Memory B cell (primary cell): ENCODE measurements around the gene PIAS3.

Experiments
- ATAC-seq: fragments of 150-1000 bp; cut with Tn5 transposase; 2 replicates; pipeline ENCODE4 v1.10.0; 2021; ENCODE audit warnings: low read depth, mild to moderate bottlenecking, moderate library complexity
- DNase-seq, 2 donors: peaks; one replicate each; pipeline ENCODE4 v3.0.0; 2022; ENCODE audit warnings: low spot score in 2 of 2
- H3K27ac Mint-ChIP-seq: one replicate; pipeline ENCODE4 v1.8.0; 2022; ENCODE audit warnings: mild to moderate bottlenecking, moderate library complexity, mixed read lengths
- H3K27me3 Mint-ChIP-seq: one replicate; pipeline ENCODE4 v1.8.0; 2022; ENCODE audit warnings: mixed read lengths
- H3K36me3 Mint-ChIP-seq: one replicate; pipeline ENCODE4 v1.8.0; 2022; ENCODE audit warnings: mild to moderate bottlenecking, mixed read lengths
- H3K4me1 Mint-ChIP-seq: one replicate; pipeline ENCODE4 v1.8.0; 2022; ENCODE audit warnings: mixed read lengths
- H3K4me3 Mint-ChIP-seq: one replicate; pipeline ENCODE4 v1.8.0; 2022; ENCODE audit warnings: mild to moderate bottlenecking, moderate library complexity, mixed read lengths
- H3K9me3 Mint-ChIP-seq: one replicate; pipeline ENCODE4 v1.8.0; 2022; ENCODE audit warnings: mixed read lengths

The PIAS3 gene

GRCh38 chr1:145858901-145859490 is at the start of gene PIAS3:
PIAS3 (minus strand) TSS chr1:145859081; CDS start chr1:145858990, 91 bp downstream.
- Mint-ChIP-seq H3K9me3 (no peaks in the 10 kb centered on the region), H3K4me3 (peak within 1 kb of the TSS; percentile 98), H3K27ac (peak within 1 kb of the TSS; percentile 93), H3K27me3 (no peaks in the 10 kb centered on the region), H3K36me3 (peaks cover 15% of the 10 kb centered on the region), H3K4me1 (peaks cover 9% of the 10 kb centered on the region)
- peak; percentile 75 to 79 for DNase-seq
- peak; percentile 86 for ATAC-seq

DNA sequence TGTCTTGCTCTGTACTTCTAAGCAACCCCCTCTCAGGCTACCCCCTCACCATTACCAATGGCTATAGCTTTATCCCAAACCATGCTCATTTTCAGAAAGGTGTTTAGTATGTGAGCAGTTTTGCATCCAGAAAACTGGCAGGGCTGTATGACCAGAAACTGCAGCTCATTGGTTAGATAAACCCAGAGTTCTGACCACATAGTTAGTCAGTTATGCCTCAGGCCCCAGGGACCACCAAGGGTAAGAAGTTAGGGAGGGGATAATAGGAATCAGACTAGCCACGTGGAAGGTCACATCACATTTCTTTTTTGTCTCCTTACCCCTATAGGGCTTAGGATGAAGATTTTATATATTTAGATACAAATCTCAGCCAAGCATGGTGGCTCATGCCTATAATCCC is 49.8 kb upstream of the PIAS3 start:
- no peak overlapping the region for H3K4me3 Mint-ChIP-seq
- no peak overlapping the region for H3K27ac Mint-ChIP-seq
- no peaks in the 10 kb centered on the region for H3K27me3 Mint-ChIP-seq
- H3K4me1 Mint-ChIP-seq, result peaks cover 11% of the 10 kb centered on the region
- ATAC-seq, result no peak
- peaks cover 22% of the 10 kb centered on the region for H3K36me3 Mint-ChIP-seq
- no peaks in the 10 kb centered on the region for H3K9me3 Mint-ChIP-seq
- no peak for DNase-seq

- no peak overlapping the region for H3K4me3 Mint-ChIP-seq
- H3K36me3 Mint-ChIP-seq, result peaks cover 14% of the 10 kb centered on the region
- peaks cover 4% of the 10 kb centered on the region for H3K4me1 Mint-ChIP-seq
- H3K27ac Mint-ChIP-seq, result no peak overlapping the region
- H3K9me3 Mint-ChIP-seq, result no peaks in the 10 kb centered on the region
- no peaks in the 10 kb centered on the region for H3K27me3 Mint-ChIP-seq
- DNase-seq, result no peak
- no peak for ATAC-seq
Measured at GRCh38 chr1:145906954-145907753, 48.3 kb upstream of the PIAS3 start.

DNA sequence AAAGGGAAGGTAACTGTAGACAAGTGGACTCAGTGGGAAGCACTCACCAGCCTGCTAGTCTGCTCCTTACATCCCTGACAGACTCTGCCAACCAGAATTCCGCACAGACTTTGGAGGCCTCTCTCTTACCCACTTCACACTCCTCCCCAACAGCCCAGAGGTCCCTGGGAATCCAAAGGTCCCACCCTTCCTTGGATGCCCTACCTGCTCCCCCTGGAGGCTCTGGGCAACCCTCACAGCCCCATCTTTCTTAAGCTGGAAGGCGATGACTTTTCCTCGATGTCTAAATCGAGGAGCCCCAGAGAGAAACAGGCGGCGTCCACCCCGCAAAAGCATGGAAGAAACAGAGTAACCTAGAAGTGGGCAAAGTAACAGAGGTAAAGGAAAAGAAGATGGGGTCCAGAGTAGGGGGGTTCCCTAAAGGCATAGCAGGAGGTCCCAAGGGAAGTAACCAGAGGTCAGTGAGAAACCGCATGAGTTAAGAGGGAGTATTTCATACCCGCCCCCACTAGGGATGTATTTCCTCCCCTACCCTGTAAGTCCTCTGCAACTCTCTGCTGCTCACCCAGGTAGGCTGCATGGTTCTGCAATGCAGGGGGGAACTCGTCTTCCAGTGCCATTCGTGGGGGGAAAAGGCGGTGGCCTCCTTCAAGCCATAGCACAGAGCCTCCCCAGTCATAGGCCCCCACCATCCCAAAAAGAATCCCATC is 42.6 kb upstream of the PIAS3 start:
- H3K4me1 Mint-ChIP-seq, result no peaks in the 10 kb centered on the region
- H3K27ac Mint-ChIP-seq, result no peak overlapping the region
- no peaks in the 10 kb centered on the region for H3K9me3 Mint-ChIP-seq
- DNase-seq, result no peak
- ATAC-seq, result no peak
- no peak overlapping the region for H3K4me3 Mint-ChIP-seq
- H3K36me3 Mint-ChIP-seq, result peaks cover 10% of the 10 kb centered on the region
- H3K27me3 Mint-ChIP-seq, result no peaks in the 10 kb centered on the region

DNA sequence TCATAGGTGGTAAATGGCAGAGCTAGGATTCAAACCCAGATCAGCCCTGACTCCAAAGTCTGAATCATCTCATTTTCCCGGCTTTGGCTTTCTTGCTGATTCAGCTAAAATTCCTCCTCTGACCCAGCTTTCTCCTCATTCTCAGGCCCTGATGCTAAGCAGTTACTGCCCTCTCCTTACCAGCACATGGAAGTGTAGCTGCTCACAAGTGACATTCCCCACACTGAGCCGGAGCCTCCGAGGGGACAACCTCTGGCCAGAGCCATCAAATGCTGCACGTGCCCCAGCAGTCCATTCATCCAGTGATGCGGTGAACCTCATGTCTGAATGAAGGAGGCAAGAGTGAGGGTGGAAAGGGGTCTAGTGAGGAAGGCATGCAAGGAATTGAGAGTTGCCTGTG is 39.9 kb upstream of the PIAS3 start:
- no peak overlapping the region for H3K4me3 Mint-ChIP-seq
- H3K4me1 Mint-ChIP-seq, result no peaks in the 10 kb centered on the region
- H3K36me3 Mint-ChIP-seq, result peaks cover 9% of the 10 kb centered on the region
- H3K9me3 Mint-ChIP-seq, result no peaks in the 10 kb centered on the region
- no peaks in the 10 kb centered on the region for H3K27me3 Mint-ChIP-seq
- ATAC-seq (no peak), DNase-seq (no peak)
- no peak overlapping the region for H3K27ac Mint-ChIP-seq

DNA sequence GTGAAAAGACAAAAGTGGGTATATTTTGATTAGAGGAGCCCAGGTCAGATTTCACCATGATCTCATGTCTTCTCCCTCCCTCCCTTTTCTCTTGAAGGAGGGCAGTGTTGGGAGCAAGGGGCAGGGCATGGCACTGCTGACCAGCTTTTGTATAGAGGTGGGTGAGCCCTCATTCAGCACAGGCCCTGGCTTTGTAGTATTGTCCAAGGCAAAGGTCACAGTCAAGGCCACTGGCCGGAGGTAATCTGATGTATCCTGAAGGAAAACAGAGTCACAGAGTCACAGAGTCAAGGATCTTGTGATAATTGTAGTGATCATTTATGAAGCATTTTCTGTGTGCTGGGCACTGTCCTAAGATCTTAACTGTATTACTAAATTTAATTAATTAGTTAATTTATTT is 39.1 kb upstream of the PIAS3 start:
- Mint-ChIP-seq H3K36me3 (peaks cover 9% of the 10 kb centered on the region), H3K27ac (no peak overlapping the region), H3K4me3 (no peak overlapping the region), H3K9me3 (no peaks in the 10 kb centered on the region), H3K4me1 (no peaks in the 10 kb centered on the region), H3K27me3 (no peaks in the 10 kb centered on the region)
- ATAC-seq, result no peak
- DNase-seq, result no peak

- Mint-ChIP-seq H3K36me3 (peaks cover 5% of the 10 kb centered on the region), H3K27me3 (no peaks in the 10 kb centered on the region), H3K9me3 (no peaks in the 10 kb centered on the region), H3K4me1 (no peaks in the 10 kb centered on the region), H3K4me3 (no peak overlapping the region), H3K27ac (no peak overlapping the region)
- ATAC-seq, result no peak
- DNase-seq, result no peak
Measured at GRCh38 chr1:145895471-145895870, 36.6 kb upstream of the PIAS3 start.

DNA sequence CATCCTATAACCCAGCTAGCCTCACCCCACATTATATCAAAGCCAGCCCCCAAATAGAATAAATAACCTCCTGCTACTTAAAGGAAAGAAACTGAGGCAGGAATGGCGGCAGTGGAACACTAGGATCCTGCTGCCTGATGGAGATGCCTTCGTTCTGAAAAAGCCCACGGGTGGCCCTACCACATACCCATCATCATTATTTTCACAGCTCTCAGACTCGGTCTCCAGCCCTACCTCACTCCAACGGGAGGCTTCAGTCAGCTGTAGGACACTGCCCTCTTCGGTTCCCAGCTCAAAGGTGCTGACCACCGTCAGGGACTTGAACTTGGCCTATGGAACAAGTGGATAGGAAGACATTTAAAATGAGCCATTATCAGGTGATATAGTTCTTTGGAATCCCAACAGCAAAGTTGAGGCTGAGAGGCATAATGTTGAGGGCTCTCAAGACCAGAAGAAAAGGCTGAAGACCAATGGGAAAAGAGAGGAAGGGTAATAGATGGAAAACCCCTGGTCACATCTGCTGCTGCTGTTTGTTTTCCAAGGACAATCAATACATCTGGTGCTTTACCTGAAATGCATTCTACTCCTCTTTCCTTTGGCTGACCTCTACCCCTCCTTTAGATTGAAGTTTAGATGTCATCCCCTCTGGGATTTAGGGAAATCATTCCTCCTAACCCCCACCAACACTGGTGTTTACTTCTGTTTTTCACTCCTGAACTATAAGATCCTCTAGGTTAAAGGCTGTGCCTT is 34.6 kb upstream of the PIAS3 start:
- Mint-ChIP-seq H3K36me3 (peaks cover 5% of the 10 kb centered on the region), H3K27ac (no peak overlapping the region), H3K27me3 (no peaks in the 10 kb centered on the region), H3K9me3 (no peaks in the 10 kb centered on the region), H3K4me3 (no peak overlapping the region), H3K4me1 (no peaks in the 10 kb centered on the region)
- no peak for ATAC-seq
- no peak for DNase-seq

DNA sequence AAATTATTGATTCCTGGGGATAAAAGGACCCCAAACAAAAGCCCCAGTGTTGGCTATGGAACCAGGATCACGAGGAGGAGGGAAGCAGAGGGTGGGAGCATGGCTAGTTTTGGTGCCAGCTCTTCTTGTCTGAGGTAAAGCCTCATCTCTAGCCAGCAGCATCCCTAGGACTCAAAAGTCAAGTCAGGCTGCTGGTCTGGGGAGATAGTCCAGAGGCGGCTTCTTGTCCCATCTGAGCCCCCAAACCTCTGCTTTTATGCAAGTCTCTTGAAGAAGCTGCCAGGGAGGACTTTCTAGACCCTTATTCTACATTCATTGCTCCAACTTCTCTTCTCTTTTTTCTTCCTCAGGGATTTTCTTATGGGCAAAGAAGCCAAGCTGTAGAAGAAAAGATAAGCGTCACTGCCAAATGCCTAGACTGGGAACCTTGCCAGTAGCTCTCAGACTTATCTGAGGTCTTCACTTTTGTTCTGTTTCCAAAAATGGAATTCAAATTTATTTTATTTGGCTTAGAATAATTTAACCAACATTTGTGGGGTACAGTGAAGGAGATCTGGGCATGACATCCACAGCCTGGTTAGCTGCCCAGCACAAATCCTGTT is 33.7 kb upstream of the PIAS3 start:
- ATAC-seq, result no peak
- peaks cover 1% of the 10 kb centered on the region for H3K36me3 Mint-ChIP-seq
- H3K27ac Mint-ChIP-seq, result no peak overlapping the region
- no peak for DNase-seq
- H3K4me3 Mint-ChIP-seq, result no peak overlapping the region
- no peaks in the 10 kb centered on the region for H3K4me1 Mint-ChIP-seq
- H3K9me3 Mint-ChIP-seq, result no peaks in the 10 kb centered on the region
- no peaks in the 10 kb centered on the region for H3K27me3 Mint-ChIP-seq

GRCh38 chr1:145891587-145892485 is 33.0 kb upstream of the PIAS3 start:
- no peak overlapping the region for H3K27ac Mint-ChIP-seq
- H3K4me1 Mint-ChIP-seq, result no peaks in the 10 kb centered on the region
- peak; percentile 40 to 43 for DNase-seq
- H3K27me3 Mint-ChIP-seq, result no peaks in the 10 kb centered on the region
- no peaks in the 10 kb centered on the region for H3K36me3 Mint-ChIP-seq
- ATAC-seq, result peak; percentile 61
- no peaks in the 10 kb centered on the region for H3K9me3 Mint-ChIP-seq
- no peak overlapping the region for H3K4me3 Mint-ChIP-seq

DNA sequence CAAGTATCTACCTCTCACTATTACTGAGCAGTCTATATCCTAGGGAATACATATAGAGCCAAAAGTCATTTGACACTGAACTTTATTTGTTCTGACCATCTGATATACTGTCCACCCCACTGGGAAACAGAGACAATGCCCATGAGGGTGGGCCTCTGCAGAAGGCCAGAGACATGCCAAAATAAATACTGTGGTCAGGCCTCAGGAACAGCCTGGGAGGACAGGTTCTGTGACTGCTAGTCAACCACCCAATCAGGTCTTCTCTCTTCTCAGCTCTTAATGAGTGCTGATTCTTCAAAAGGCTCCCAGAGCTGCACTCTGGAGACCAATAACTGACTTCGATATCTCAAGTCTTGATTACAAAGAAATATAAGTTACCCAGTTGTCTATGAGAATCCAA is 32.3 kb upstream of the PIAS3 start:
- H3K27me3 Mint-ChIP-seq, result no peaks in the 10 kb centered on the region
- H3K9me3 Mint-ChIP-seq, result no peaks in the 10 kb centered on the region
- DNase-seq, result no peak
- H3K4me3 Mint-ChIP-seq, result no peak overlapping the region
- no peak for ATAC-seq
- H3K36me3 Mint-ChIP-seq, result no peaks in the 10 kb centered on the region
- no peak overlapping the region for H3K27ac Mint-ChIP-seq
- no peaks in the 10 kb centered on the region for H3K4me1 Mint-ChIP-seq

- Mint-ChIP-seq H3K27me3 (peaks cover 5% of the 10 kb centered on the region), H3K4me1 (peaks cover 9% of the 10 kb centered on the region), H3K9me3 (no peaks in the 10 kb centered on the region), H3K27ac (no peak overlapping the region), H3K4me3 (no peak overlapping the region), H3K36me3 (no peaks in the 10 kb centered on the region)
- ATAC-seq (no peak), DNase-seq (no peak)
Measured at GRCh38 chr1:145889722-145890121, 30.8 kb upstream of the PIAS3 start.

- Mint-ChIP-seq H3K4me3 (no peak overlapping the region), H3K27ac (no peak overlapping the region)
Measured at GRCh38 chr1:145887631-145888030, 28.8 kb upstream of the PIAS3 start.

More at GRCh38 chr1:145887631-145888030, 28.8 kb upstream of the PIAS3 start:
- peaks cover 11% of the 10 kb centered on the region for H3K4me1 Mint-ChIP-seq
- no peaks in the 10 kb centered on the region for H3K36me3 Mint-ChIP-seq
- DNase-seq (no peak), ATAC-seq (no peak)
- H3K27me3 Mint-ChIP-seq, result peaks cover 8% of the 10 kb centered on the region
- no peaks in the 10 kb centered on the region for H3K9me3 Mint-ChIP-seq
